Endothelial cell of umbilical vein (primary cell): Measurements from ENCODE around the gene FAM131B. TPM values are rescaled to one million over a fixed set of nuclear protein-coding genes. Genes with fewer than 3 reads are reported as not detected.

Experiments used
- BruUV-seq: library from RNA; stranded (reverse); fragments of 400-500 nt; replicated peaks from 2 replicates; lab custom pipeline; 2021; lab: Mats Ljungman, UMichigan
- CTCF ChIA-PET: fragments of 300-600, 350-600 bp; sonication (Branson Sonifier 250); formaldehyde crosslinking; loops from one replicate; lab custom pipeline; 2021; ENCODE audit warnings: antibody characterized with exemption, inconsistent platforms; lab: Charles Lee
- POLR2A ChIA-PET: fragments of 300-600, 350-600 bp; sonication (Branson Sonifier 250); formaldehyde crosslinking; loops from one replicate; lab custom pipeline; 2021; ENCODE audit warnings: antibody characterized with exemption, inconsistent platforms; lab: Charles Lee
- DNase-seq: peaks from one replicate; pipeline ENCODE4 v3.0.0-alpha.2; 2011; ENCODE audit warnings: low read depth, low spot score
- FAIRE-seq: peaks from 2 replicates; lab custom pipeline; 2011; peaks lifted over from hg19 to GRCh38; lab: Jason Lieb, UNC
- H2AFZ ChIP-seq: 2 replicates; pipeline ENCODE4 v1.6.0; 2012; ENCODE audit warnings: low read depth, low read length, control low read depth, inconsistent platforms
- H3K27ac ChIP-seq: 2 replicates; pipeline ENCODE4 v1.5.1; 2011; ENCODE audit warnings: low read depth, mild to moderate bottlenecking, control low read depth, low read length, moderate library complexity; ENCODE audit not compliant: insufficient read depth
- H3K27me3 ChIP-seq, 2 experiments: 2 replicates each; pipeline versions ENCODE4 v1.6.0 to v1.6.1; 2011; ENCODE audit warnings: low read length in 2 of 2, mixed read lengths in 1 of 2; ENCODE audit not compliant: control insufficient read depth in 2 of 2, insufficient read depth in 2 of 2
- H3K36me3 ChIP-seq, 2 experiments: 2 replicates in 1 of 2; 3 replicates in 1 of 2; pipeline ENCODE4 v1.5.1; 2011; ENCODE audit warnings: low read length in 2 of 2, mild to moderate bottlenecking in 1 of 2, moderate library complexity in 1 of 2; ENCODE audit not compliant: control insufficient read depth in 2 of 2, insufficient read depth in 2 of 2; ENCODE audit errors: extremely low read depth in 1 of 2
- H3K4me1 ChIP-seq: 3 replicates; pipeline ENCODE4 v1.5.1; 2011; ENCODE audit warnings: mild to moderate bottlenecking, low read length; ENCODE audit not compliant: control insufficient read depth, insufficient read depth; ENCODE audit errors: extremely low read depth
- H3K4me2 ChIP-seq: 2 replicates; pipeline ENCODE4 v1.6.1; 2011; ENCODE audit warnings: low read length, control low read depth, mixed read lengths; ENCODE audit not compliant: insufficient read depth
- H3K4me3 ChIP-seq, 3 experiments: fragments of 200-600 bp in 1 of 3; sonication (generic), shearing (Covaris generic) in 1 of 3; replicated peaks in 1 of 3; 2 replicates each; pipeline ENCODE4 v1.5.1; 2011 to 2016; ENCODE audit warnings: control low read depth in 3 of 3, low read length in 3 of 3, mild to moderate bottlenecking in 2 of 3, inconsistent platforms in 1 of 3, low read depth in 1 of 3, moderate library complexity in 1 of 3; ENCODE audit not compliant: insufficient read depth in 1 of 3
- H3K79me2 ChIP-seq: 2 replicates; pipeline ENCODE4 v1.6.0; 2012; ENCODE audit warnings: low read length, inconsistent platforms; ENCODE audit not compliant: control insufficient read depth, insufficient read depth
- H3K9ac ChIP-seq: replicated peaks from 2 replicates; pipeline ENCODE3; 2011; ENCODE audit warnings: low read length, control low read depth; ENCODE audit not compliant: insufficient read depth; ENCODE audit errors: extremely low read depth
- H3K9me1 ChIP-seq: replicated peaks from 3 replicates; pipeline ENCODE4 v1.6.0; 2011; ENCODE audit warnings: mild to moderate bottlenecking, low read length; ENCODE audit not compliant: control insufficient read depth, insufficient read depth; ENCODE audit errors: extremely low read depth
- H3K9me3 ChIP-seq: replicated peaks from 2 replicates; pipeline ENCODE4 v1.5.1; 2012; ENCODE audit warnings: low read length, inconsistent platforms; ENCODE audit not compliant: control insufficient read depth, insufficient read depth
- H4K20me1 ChIP-seq: replicated peaks from 2 replicates; pipeline ENCODE3; 2011; ENCODE audit warnings: mild to moderate bottlenecking, low read length; ENCODE audit not compliant: control insufficient read depth, insufficient read depth; ENCODE audit errors: extremely low read depth
- EZH2 ChIP-seq: IDR thresholded peaks from 2 replicates; pipeline ENCODE4 v1.6.1; 2012; ENCODE audit warnings: borderline replicate concordance, low read depth, mild to moderate bottlenecking, moderate library complexity, low read length, inconsistent platforms; ENCODE audit not compliant: severe bottlenecking
- FOS ChIP-seq: IDR thresholded peaks from 2 replicates; pipeline ENCODE4 v1.6.1; 2011; ENCODE audit warnings: mild to moderate bottlenecking, low read length, moderate library complexity, borderline replicate concordance; ENCODE audit not compliant: insufficient read depth
- GATA2 ChIP-seq: IDR thresholded peaks from 2 replicates; pipeline ENCODE4 v1.7.0; 2011; ENCODE audit warnings: low read depth, mild to moderate bottlenecking, moderate library complexity, mixed read lengths, low read length; ENCODE audit not compliant: insufficient read length, insufficient read depth
- JUN ChIP-seq: IDR thresholded peaks from 2 replicates; pipeline ENCODE4 v1.6.1; 2011; ENCODE audit warnings: borderline replicate concordance, low read depth; ENCODE audit not compliant: insufficient read length, insufficient read depth
- MYC ChIP-seq: IDR thresholded peaks from one replicate; pipeline ENCODE4 v1.6.1; 2011; ENCODE audit warnings: mild to moderate bottlenecking, low read depth, low read length
- POLR2A ChIP-seq: IDR thresholded peaks from 2 replicates; pipeline ENCODE4 v1.6.1; 2012; ENCODE audit warnings: low read depth, mild to moderate bottlenecking, control low read depth, low read length
- POLR2AphosphoS5 ChIP-seq: IDR thresholded peaks from 2 replicates; pipeline ENCODE4 v1.6.1; 2012; ENCODE audit warnings: low read depth, mild to moderate bottlenecking, control low read depth, low read length, moderate library complexity; ENCODE audit not compliant: insufficient read depth
- dilution Hi-C: fragments of 300-500 bp; cut with MboI; formaldehyde crosslinking; loops from one replicate; pipeline ENCODE4 v1.15.0; 2019; ENCODE audit warnings: low sequenced_read_pairs; ENCODE audit not compliant: extremely low pct_ligation_motif_present
- intact Hi-C: fragments of 100-400 bp; cut with micrococcal nuclease; formaldehyde crosslinking; loops from one replicate; pipeline ENCODE4 v1.10.0; 2022
- polyA plus RNA-seq, 4 experiments: library from polyadenylated mRNA; depleted of rRNA in 3 of 4; stranded (reverse) in 3 of 4; unstranded in 1 of 4; fragments of >200 nt; gene quantifications; 2 replicates each; pipeline versions ENCODE4 v1.2.1 to v1.2.3, GENCODE V29; 2011 to 2012; ENCODE audit warnings: missing spikeins in 1 of 4
- total RNA-seq: library from RNA; stranded (reverse); gene quantifications from 2 replicates; pipeline ENCODE4 v1.2.3, GENCODE V29; 2021
- TF ChIP-seq, protein P1 (sequence below): IDR thresholded peaks from 2 replicates; pipeline ENCODE4 v1.6.1; 2011; ENCODE audit not compliant: insufficient read depth, insufficient read length
- TF ChIP-seq, protein P2 (sequence below), 2 donors: IDR thresholded peaks; 1 replicate in 1 of 2; 2 replicates in 1 of 2; pipeline ENCODE4 v1.5.1; 2011; ENCODE audit warnings: low read length in 2 of 2, mild to moderate bottlenecking in 2 of 2, moderate library complexity in 2 of 2, control low read depth in 1 of 2, inconsistent platforms in 1 of 2, low read depth in 1 of 2; ENCODE audit not compliant: insufficient read depth in 1 of 2; ENCODE audit errors: extremely low read depth in 1 of 2

The FAM131B gene
- total and polyA plus RNA-seq, 2 donors (not counting 3 experiments of a cell fraction or from before 2014, with no cell fraction given), result 1.6 to 1.8 TPM

GRCh38 chr7:143390773-143391317, 28.3 kb upstream of the FAM131B start:
- H3K4me2 ChIP-seq, result peak overlapping the region; percentile 3
- no peak overlapping the region for H2AFZ ChIP-seq
- H4K20me1 ChIP-seq, result no peaks in the 10 kb centered on the region
- intact Hi-C loops (loop anchor here (1.0 to 5.0 kb wide), 3 partner anchors 8 to 584 kb away; no protein-coding TSS in a partner anchor), dilution Hi-C loops (loop anchor here (25.0 kb wide), 1 partner anchor 121 kb away; no protein-coding TSS in a partner anchor)
- no peaks in the 10 kb centered on the region for H3K9me3 ChIP-seq
- H3K27me3 ChIP-seq, result no peaks in the 10 kb centered on the region
- H3K27ac ChIP-seq, result peak overlapping the region; percentile 88
- H3K9me1 ChIP-seq, result no peaks in the 10 kb centered on the region
- ChIA-PET POLR2A (interaction anchor here (1.6 to 2.9 kb wide), 2 partner anchors 9 to 11 kb away, joined by 7 to 8 read pairs; no protein-coding TSS in a partner anchor), CTCF (interaction anchor here (1.2 to 4.5 kb wide), 8 partner anchors 9 to 150 kb away, joined by 3 to 24 read pairs (median 8); partner anchors contain the start of gene EPHA1)
- peaks cover 37% of the 10 kb centered on the region for H3K79me2 ChIP-seq
- BruUV-seq, result TSS peak; percentile 93
- H3K9ac ChIP-seq, result peak overlapping the region; percentile 40
- FAIRE-seq, result no peak
- no peak for TF ChIP-seq POLR2AphosphoS5
- TF ChIP-seq FOS, result no peak
- TF ChIP-seq POLR2A, result no peak
- TF ChIP-seq, protein P1, sequence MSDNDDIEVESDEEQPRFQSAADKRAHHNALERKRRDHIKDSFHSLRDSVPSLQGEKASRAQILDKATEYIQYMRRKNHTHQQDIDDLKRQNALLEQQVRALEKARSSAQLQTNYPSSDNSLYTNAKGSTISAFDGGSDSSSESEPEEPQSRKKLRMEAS, result no peak
- no peak for TF ChIP-seq GATA2
- TF ChIP-seq JUN, result no peak
- TF ChIP-seq, protein P2, sequence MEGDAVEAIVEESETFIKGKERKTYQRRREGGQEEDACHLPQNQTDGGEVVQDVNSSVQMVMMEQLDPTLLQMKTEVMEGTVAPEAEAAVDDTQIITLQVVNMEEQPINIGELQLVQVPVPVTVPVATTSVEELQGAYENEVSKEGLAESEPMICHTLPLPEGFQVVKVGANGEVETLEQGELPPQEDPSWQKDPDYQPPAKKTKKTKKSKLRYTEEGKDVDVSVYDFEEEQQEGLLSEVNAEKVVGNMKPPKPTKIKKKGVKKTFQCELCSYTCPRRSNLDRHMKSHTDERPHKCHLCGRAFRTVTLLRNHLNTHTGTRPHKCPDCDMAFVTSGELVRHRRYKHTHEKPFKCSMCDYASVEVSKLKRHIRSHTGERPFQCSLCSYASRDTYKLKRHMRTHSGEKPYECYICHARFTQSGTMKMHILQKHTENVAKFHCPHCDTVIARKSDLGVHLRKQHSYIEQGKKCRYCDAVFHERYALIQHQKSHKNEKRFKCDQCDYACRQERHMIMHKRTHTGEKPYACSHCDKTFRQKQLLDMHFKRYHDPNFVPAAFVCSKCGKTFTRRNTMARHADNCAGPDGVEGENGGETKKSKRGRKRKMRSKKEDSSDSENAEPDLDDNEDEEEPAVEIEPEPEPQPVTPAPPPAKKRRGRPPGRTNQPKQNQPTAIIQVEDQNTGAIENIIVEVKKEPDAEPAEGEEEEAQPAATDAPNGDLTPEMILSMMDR (IDR thresholded peaks at IDR 0.05; ENCODE audit: extremely low read depth in 1 of 2, insufficient read depth in 1 of 2, low read depth in 1 of 2, low read length in 2 of 2), result no peak
- no peak for TF ChIP-seq MYC
- no peak for TF ChIP-seq EZH2
- peaks cover 19 to 39% of the 10 kb centered on the region in 2 experiments for H3K36me3 ChIP-seq
- H3K4me1 ChIP-seq, result peaks cover 82% of the 10 kb centered on the region
- H3K4me3 ChIP-seq, result no peak overlapping the region
- no peak for DNase-seq
